ENCODE measurements around the gene VGLL4.
"Not testable (repeated sequence)": the region's sequence is repeated elsewhere in the genome, so short reads cannot be mapped to it uniquely, and the experiment has no call there.

VGLL4 gene

DNA sequence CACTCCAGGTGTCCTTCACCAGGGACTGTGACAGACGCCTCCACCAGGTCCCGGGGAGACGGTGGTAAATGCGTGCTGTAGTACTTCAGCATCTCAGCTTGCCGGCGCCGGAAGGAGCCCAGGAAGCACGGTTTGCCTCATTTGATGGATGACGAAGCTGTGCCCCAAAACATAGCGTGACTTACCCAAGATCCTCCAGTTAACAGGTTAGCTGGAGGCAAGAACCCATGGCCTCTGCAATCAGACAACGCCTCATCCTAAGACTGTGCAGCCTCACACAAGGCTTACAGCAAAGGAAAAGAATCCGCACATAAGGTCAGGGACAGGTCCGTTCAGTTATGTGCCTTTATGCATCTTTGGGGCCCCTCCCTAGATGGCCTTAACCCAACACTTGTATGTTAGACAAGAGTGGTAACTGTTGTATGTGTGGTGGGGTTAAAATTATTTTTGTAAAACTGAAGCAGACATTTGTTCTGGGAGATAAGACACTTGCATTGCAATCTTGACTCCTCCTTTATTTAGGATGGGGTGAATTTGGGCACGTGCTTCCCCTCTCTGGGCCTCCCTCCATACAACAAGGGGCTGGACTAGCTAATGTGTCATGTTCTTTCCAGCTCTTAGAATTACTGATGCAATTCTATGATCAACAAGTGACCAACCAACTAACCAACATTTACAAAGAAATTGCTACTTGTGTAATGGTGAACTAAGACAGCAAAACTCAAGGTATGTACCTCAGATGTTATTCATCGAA is 39.4 kb downstream of the VGLL4 start:
- DNase-seq, result no peak

- no peak for DNase-seq
These were observed 40.1 kb downstream of the VGLL4 start for GRCh38 chr3:11603628-11604027.

- DNase-seq, result no peak
These were observed 40.7 kb downstream of the VGLL4 start for GRCh38 chr3:11602886-11603527.

- no peak for DNase-seq
These were observed 41.4 kb downstream of the VGLL4 start for GRCh38 chr3:11602239-11602840.

DNA sequence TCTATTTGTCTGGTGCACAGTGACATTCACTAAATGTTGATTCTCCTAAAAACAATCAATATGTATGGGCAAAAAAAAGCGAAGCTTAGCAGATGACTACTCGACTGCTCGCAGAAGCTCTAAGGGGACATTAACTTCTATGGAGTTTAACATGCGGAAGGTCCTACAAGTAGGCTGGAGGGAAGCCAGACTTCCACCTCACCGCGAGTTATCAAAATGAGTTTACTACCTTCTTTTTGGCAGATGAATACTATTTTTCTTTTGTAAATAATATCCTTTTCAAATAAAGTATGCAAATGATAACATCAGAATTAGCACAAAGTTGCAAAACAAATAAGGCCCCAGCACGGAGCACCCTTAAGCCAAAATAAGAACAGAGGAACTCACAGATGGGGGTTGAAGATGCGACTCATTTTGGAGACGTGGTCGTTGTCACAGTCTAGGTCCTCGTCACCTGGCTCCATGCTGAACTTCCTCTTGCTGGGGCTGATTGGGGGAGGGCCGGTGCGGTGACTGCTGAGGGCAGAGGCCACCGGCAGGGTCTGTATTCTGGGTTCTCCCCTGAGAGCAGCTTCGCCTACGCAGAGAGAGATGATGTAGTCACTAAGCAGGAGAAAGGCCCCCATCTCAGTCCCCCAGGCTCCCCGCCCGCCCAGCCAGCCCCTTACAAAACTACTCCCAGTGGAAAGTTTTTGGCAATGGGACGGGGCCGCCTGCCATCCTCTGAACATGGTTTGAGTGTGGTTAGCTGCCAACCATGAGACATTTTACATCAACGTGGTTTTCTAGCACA is 42.1 kb downstream of the VGLL4 start:
- no peak for DNase-seq

DNA sequence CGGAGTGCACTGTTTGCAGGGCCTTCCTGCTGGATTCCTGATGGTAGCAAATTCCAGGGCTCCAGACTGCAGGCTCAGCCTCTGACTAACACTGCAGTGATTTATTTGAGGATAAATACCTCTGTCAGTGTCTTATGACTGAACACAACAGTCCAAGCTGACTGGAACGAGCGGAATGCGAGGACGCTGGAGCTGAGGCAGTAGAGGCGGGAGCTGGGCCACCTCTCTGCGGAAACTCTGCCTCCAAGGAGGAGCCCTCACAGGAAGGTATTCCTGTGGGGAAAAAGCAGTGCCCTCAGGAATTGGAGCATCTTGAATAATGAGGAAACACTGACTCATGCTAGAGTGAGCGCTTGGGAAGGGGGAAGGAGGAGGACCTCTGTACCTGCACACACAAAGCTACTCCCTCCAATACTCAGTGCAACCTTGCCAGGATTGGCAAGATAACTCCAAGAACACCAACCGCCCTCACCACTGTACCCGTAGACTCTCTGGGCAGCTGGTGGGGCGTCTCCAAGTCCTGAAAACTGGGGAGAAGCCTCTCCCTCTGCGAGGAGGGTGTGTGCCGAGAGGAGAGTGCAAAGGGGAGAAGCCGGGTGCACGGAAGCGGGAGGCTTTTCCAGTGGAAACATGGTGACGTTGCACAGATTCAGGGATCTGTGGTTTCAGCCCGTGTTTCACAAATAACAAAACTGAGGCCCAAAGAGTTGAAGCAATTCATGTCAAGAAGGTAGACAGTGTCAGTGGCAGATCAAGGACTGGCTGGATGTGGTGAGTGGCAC is 43.0 kb downstream of the VGLL4 start:
- no peak for DNase-seq

DNA sequence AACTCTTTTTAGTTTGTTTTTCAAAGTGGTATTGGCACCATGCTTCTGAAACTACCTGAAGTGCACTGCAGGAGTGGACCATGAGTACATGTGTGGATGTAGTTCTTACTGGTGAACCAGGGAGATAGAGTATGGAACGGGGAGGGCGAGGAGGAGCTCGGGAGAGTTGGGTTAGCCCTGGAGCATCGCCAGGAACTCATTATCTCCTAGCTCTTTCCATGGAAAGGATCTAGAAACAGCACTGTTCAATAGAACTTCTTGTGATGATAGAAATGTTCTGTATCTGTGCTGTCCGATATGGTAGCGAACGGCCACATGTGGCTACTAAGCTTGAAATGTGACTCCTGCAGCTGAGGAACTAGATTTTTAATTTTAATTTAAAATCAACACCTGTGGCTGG is 47.3 kb downstream of the VGLL4 start:
- DNase-seq, result no peak

DNA sequence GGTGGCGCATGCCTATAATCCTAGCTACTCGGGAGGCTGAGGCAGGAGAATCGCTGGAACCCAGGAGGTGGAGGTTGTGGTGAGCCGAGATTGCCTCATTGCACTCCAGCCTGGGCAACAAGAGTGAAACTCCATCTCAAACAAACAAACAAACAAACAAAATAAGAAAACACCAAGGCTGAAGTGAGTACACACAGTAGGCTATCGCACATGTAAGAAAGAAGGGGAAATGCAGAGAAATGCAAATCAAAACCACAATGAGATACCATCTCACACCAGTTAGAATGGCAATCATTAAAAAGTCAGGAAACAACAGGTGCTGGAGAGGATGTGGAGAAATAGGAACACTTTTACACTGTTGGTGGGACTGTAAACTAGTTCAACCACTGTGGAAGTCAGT is 48.7 kb downstream of the VGLL4 start:
- not testable (repeated sequence) for DNase-seq

- no peak for DNase-seq
These were observed 50.2 kb downstream of the VGLL4 start for GRCh38 chr3:11593318-11594034.

GRCh38 chr3:11592445-11593298 is 51.0 kb downstream of the VGLL4 start:
- DNase-seq, result no peak

DNA sequence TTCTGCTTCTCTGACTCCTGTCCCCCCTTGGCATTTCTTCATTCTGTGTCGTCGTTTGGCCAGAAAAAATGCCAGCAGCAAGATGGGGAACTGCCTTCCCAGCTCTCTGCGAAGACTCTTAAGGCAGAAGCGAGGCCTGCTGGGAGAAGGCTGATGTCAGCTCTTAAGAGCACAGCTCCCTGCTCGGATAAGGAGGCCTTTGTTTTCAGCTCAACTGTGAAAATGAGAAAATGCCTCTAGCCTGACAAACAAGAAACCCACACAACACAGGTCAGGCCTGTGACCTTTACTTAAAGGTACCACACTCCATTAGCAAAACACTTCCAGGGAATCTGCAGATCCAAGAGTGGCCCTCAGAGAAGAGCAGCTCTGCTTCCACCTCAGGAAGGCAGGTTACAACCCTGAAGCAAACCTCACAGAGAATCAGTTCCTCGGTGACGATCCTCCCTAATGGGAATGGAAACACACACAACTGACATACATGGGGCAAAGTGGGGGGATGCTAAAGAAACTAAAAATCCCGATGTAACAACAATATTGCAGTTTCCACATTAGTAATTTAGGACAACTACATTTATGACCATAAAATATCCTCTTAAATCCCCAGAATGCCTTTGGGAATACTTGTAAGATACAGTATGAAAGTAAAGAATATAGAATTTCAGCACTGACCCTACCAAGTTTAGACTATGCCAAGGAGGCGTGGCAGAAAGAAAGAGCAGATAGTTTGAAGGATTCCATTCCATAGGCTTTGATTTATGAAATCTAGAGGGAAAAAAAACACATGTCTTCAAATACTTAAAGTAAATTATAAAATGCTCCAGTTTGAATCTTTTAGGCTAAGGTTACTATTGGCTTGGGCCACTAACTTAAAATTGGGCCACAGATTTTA is 52.1 kb downstream of the VGLL4 start:
- DNase-seq, result no peak

GRCh38 chr3:11591002-11591355 is 52.7 kb downstream of the VGLL4 start:
- DNase-seq, result no peak

DNA sequence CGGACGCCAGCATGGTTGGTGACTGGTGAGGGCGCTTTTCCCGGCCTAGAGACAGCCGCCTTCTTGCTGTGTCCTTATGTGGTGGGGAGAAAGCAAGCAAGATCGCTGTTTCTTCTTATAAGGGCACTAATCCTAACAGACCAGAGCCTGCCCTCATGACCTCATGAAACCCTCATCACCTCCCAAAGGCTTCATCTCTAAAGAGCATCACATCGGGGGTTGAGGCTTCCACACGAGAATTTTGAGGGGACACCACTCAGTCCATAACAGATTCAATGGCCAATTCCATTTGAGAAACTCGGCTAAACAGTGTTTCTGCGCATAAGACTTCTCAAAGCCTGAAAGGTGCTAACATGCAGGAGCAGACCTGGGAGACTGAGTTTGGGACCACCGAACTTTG is 54.0 kb downstream of the VGLL4 start:
- DNase-seq, result no peak

DNA sequence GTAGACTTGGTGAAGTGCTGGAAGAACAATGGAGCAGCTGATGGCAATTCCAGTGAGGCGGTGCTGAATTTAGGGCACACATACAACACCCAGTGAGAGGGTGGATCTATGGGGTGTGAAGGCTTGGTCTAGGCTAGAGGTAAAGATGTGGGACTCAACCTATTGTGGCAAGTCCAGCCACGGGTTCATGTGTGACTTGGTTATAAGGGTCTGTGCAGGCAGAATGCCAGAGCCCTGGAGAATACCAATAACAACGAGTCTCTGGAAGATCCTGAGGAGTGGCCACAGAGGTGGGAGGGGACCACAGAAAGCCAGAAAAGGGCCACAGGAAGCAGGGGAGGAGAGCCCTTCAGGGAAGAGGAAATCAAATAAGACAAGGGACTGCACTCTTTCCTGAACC is 55.0 kb downstream of the VGLL4 start:
- DNase-seq, result no peak

- no peak for DNase-seq
These were observed 55.4 kb downstream of the VGLL4 start for GRCh38 chr3:11588338-11588737.

- DNase-seq, result no peak
These were observed 55.9 kb downstream of the VGLL4 start for GRCh38 chr3:11587766-11588165.

GRCh38 chr3:11584570-11584969 is 59.1 kb downstream of the VGLL4 start:
- DNase-seq, result no peak

DNA sequence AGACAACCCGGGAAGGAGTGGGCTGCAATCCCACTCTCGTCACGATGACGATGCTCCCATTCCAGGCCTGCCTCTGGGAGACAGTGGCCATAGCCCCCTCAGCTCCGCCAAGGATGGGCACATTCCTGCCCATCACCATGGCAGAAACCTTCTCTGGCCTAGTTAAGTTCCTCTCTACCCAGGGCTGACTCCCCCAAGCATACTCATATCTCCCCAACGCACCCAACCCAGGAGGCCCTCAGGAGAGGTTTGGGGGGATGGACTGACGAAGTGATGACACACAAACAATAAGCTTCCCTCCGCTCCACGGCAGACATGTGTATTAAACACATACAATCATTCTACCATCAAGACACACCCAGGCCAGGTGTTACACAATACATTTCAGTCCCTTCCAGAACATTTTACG is 60.1 kb downstream of the VGLL4 start:
- DNase-seq, result no peak

GRCh38 chr3:11583235-11583634 is 60.5 kb downstream of the VGLL4 start:
- no peak for DNase-seq
